HCT116 (cell line): Measurements from ENCODE around the gene PLEKHA6. TPM values are rescaled to one million over a fixed set of nuclear protein-coding genes. Genes with fewer than 3 reads are reported as not detected.

Experiments used
- ATAC-seq: fragments of 200-7000 bp; cut with Tn5 transposase; 2 replicates; pipeline ENCODE4 v1.9.1; 2020; ENCODE audit warnings: mild to moderate bottlenecking, moderate library complexity
- BruUV-seq: library from RNA; stranded (reverse); fragments of 400-500 nt; replicated peaks from 2 replicates; lab custom pipeline; 2021; lab: Mats Ljungman, UMichigan
- CTCF ChIA-PET: fragments of 300-600 bp; sonication (Branson Sonifier 250); formaldehyde crosslinking; loops from one replicate; lab custom pipeline; 2021; ENCODE audit warnings: antibody characterized with exemption; lab: Charles Lee
- POLR2A ChIA-PET: fragments of 300-600, 350-600 bp; sonication (Branson Sonifier 250); formaldehyde crosslinking; loops from one replicate; lab custom pipeline; 2021; ENCODE audit warnings: antibody characterized with exemption; lab: Charles Lee
- RAD21 ChIA-PET, 2 experiments: fragments of 300-600 bp; sonication (Branson Sonifier 250); formaldehyde crosslinking; loops; one replicate each; lab custom pipeline; 2023; ENCODE audit warnings: low total read pairs in 2 of 2; ENCODE audit not compliant: uncharacterized antibody in 2 of 2, unreplicated experiment in 2 of 2, low non-redundant PET in 1 of 2; lab: Charles Lee
- DNase-seq: peaks from one replicate; pipeline ENCODE4 v3.0.0-alpha.2; 2010; ENCODE audit warnings: low read depth, low spot score
- H2AFZ ChIP-seq: fragments of 200-600 bp; shearing (Covaris generic), sonication (generic); 2 replicates; pipeline ENCODE4 v1.6.1; 2017; ENCODE audit warnings: low read depth, mixed run types, mixed read lengths, antibody characterized with exemption, low read length; ENCODE audit not compliant: poor library complexity, severe bottlenecking
- H3K27ac ChIP-seq: 2 replicates; pipeline ENCODE4 v1.5.1; 2012; ENCODE audit warnings: low read depth, low read length
- H3K27me3 ChIP-seq: fragments of 200-600 bp; sonication (generic); 2 replicates; pipeline ENCODE4 v1.6.1; 2016; ENCODE audit warnings: mixed run types, low read length, mixed read lengths; ENCODE audit not compliant: insufficient read depth
- H3K36me3 ChIP-seq, 2 experiments: fragments of 200-500 bp in 1 of 2; fragments of 200-600 bp in 1 of 2; sonication (Bioruptor generic) in 1 of 2; sonication (generic) in 1 of 2; 2 replicates each; pipeline versions ENCODE4 v1.5.1 to v1.6.1; 2014 to 2016; ENCODE audit warnings: low read length in 2 of 2, inconsistent platforms in 1 of 2, mixed read lengths in 1 of 2, mixed run types in 1 of 2; ENCODE audit not compliant: insufficient read depth in 2 of 2, control insufficient read depth in 1 of 2
- H3K4me1 ChIP-seq, 2 experiments: fragments of 200-600 bp in 1 of 2; sonication (generic) in 1 of 2; 2 replicates each; pipeline versions ENCODE4 v1.5.1 to v1.6.1; 2012 to 2017; ENCODE audit warnings: low read length in 2 of 2, inconsistent platforms in 1 of 2, mild to moderate bottlenecking in 1 of 2, mixed read lengths in 1 of 2, mixed run types in 1 of 2, moderate library complexity in 1 of 2; ENCODE audit not compliant: insufficient read depth in 2 of 2, control insufficient read depth in 1 of 2
- H3K4me2 ChIP-seq: fragments of 200-600 bp; sonication (generic); 2 replicates; pipeline ENCODE4 v1.6.1; 2017; ENCODE audit warnings: mixed run types, low read length, mixed read lengths
- H3K4me3 ChIP-seq, 2 experiments: fragments of 200-600 bp in 1 of 2; sonication (generic) in 1 of 2; replicated peaks in 1 of 2; 2 replicates each; pipeline ENCODE4 v1.5.1; 2011 to 2016; ENCODE audit warnings: low read length in 2 of 2, control low read depth in 1 of 2, low read depth in 1 of 2, mild to moderate bottlenecking in 1 of 2, mixed read lengths in 1 of 2, mixed run types in 1 of 2
- H3K79me2 ChIP-seq: fragments of 200-600 bp; sonication (generic); 2 replicates; pipeline ENCODE4 v1.6.1; 2017; ENCODE audit warnings: mild to moderate bottlenecking, mixed run types, low read length, moderate library complexity, mixed read lengths; ENCODE audit not compliant: insufficient read depth
- H3K9ac ChIP-seq: fragments of 200-600 bp; sonication (generic); 2 replicates; pipeline ENCODE4 v1.6.1; 2016; ENCODE audit warnings: low read length, mixed read lengths
- H3K9me2 ChIP-seq: fragments of 200-600 bp; sonication (generic), shearing (Covaris generic); 2 replicates; pipeline ENCODE4 v1.6.1; 2017; ENCODE audit warnings: mixed run types, mild to moderate bottlenecking, moderate library complexity; ENCODE audit not compliant: insufficient read depth
- H3K9me3 ChIP-seq, 2 experiments: fragments of 200-500 bp in 1 of 2; fragments of 200-600 bp in 1 of 2; sonication (Bioruptor generic) in 1 of 2; sonication (generic) in 1 of 2; 2 replicates each; pipeline ENCODE4 v1.6.1; 2014 to 2017; ENCODE audit warnings: low read length in 2 of 2, mixed read lengths in 2 of 2, inconsistent platforms in 1 of 2, low read depth in 1 of 2, mild to moderate bottlenecking in 1 of 2, mixed run types in 1 of 2, moderate library complexity in 1 of 2; ENCODE audit not compliant: control insufficient read depth in 1 of 2, insufficient read depth in 1 of 2
- H4K20me1 ChIP-seq: fragments of 200-600 bp; sonication (generic), shearing (Covaris generic); 2 replicates; pipeline ENCODE4 v1.6.1; 2017; ENCODE audit warnings: mixed run types, mild to moderate bottlenecking, moderate library complexity; ENCODE audit not compliant: insufficient read depth
- CBX3 ChIP-seq: IDR thresholded peaks from 2 replicates; pipeline ENCODE4 v1.6.1; 2012; ENCODE audit warnings: low read depth
- CEBPB ChIP-seq: IDR thresholded peaks from 2 replicates; pipeline ENCODE4 v1.6.1; 2012; ENCODE audit warnings: low read depth
- EGR1 ChIP-seq: IDR thresholded peaks from 2 replicates; pipeline ENCODE4 v1.6.1; 2012; ENCODE audit warnings: low read depth
- EZH2 ChIP-seq: fragments of 200-600 bp; sonication (generic); IDR thresholded peaks from 2 replicates; pipeline ENCODE4 v1.6.1; 2017; ENCODE audit warnings: antibody characterized with exemption, mixed run types
- EZH2phosphoT487 ChIP-seq: fragments of 200-600 bp; IDR thresholded peaks from 2 replicates; pipeline ENCODE4 v1.6.1; 2018; ENCODE audit warnings: antibody characterized with exemption, borderline replicate concordance
- FOSL1 ChIP-seq: IDR thresholded peaks from 2 replicates; pipeline ENCODE4 v1.6.1; 2012; ENCODE audit warnings: low read depth
- JUND ChIP-seq: IDR thresholded peaks from 2 replicates; pipeline ENCODE4 v1.6.1; 2012
- POLR2AphosphoS5 ChIP-seq: IDR thresholded peaks from 2 replicates; pipeline ENCODE4 v1.6.1; 2011; ENCODE audit warnings: mild to moderate bottlenecking, low read depth, low read length, moderate library complexity
- RAD21 ChIP-seq: IDR thresholded peaks from 2 replicates; pipeline ENCODE4 v1.6.1; 2012; ENCODE audit warnings: low read depth, mild to moderate bottlenecking
- SIN3A ChIP-seq: IDR thresholded peaks from 2 replicates; pipeline ENCODE4 v1.6.1; 2012; ENCODE audit warnings: low read depth
- SP1 ChIP-seq: IDR thresholded peaks from 2 replicates; pipeline ENCODE4 v1.6.1; 2012; ENCODE audit warnings: low read depth
- YY1 ChIP-seq: IDR thresholded peaks from 2 replicates; pipeline ENCODE4 v1.6.1; 2011; ENCODE audit warnings: low read length, low read depth, moderate library complexity, mild to moderate bottlenecking; ENCODE audit not compliant: insufficient replicate concordance; ENCODE audit errors: extremely low read depth
- ZFX ChIP-seq: fragments of 450-650 bp; IDR thresholded peaks from 2 replicates; pipeline ENCODE4 v1.6.1; 2017
- ZNF274 ChIP-seq: fragments of 200-500 bp; sonication (Bioruptor generic); IDR thresholded peaks from 2 replicates; pipeline ENCODE4 v1.6.1; 2014; ENCODE audit warnings: mild to moderate bottlenecking, low read depth, low read length, inconsistent platforms
- intact Hi-C: fragments of 100-400 bp; cut with micrococcal nuclease; formaldehyde crosslinking; loops from 2 replicates; pipeline ENCODE4 v1.10.0; 2022
- total RNA-seq: library from RNA; stranded (reverse); gene quantifications from one replicate; pipeline ENCODE4 v1.2.1, GENCODE V29; 2021; ENCODE audit not compliant: unreplicated experiment
- TF ChIP-seq, protein P1 (sequence below): IDR thresholded peaks from 2 replicates; pipeline ENCODE4 v1.6.1; 2012
- TF ChIP-seq, protein P2 (sequence below): IDR thresholded peaks from 2 replicates; pipeline ENCODE4 v1.6.1; 2012; ENCODE audit warnings: low read depth
- TF ChIP-seq, protein P3 (sequence below): IDR thresholded peaks from 2 replicates; pipeline ENCODE4 v1.6.1; 2011; ENCODE audit warnings: mild to moderate bottlenecking, low read length, moderate library complexity; ENCODE audit not compliant: insufficient replicate concordance; ENCODE audit errors: extremely low read depth

Gene PLEKHA6
- total RNA-seq, 1 experiment from 2014 or later, result 13.1 TPM

DNA sequence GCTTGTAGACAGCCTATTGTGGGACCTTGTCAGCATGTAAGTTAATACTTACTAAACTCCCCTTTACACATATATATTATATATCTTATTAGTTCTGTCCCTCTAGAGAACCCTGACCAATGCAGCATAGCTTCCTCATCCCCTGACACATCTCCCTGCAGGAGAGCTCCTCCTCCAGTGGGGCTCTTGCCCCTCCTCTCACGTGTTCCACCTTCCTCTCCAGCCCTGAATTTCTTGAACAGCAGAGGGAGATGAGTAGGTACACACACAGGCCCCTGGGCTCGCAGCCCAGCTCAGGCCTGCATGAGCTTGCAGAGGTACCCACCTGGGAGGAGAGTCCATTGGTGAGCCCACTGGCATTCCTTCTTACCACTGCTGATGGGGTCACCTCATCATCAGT, 118.7 kb downstream of the PLEKHA6 start:
- no peak overlapping the region for H3K4me2 ChIP-seq
- ATAC-seq (peak; percentile 47; the same call in 1 of the 2 replicates), DNase-seq (no peak)
- ChIA-PET RAD21 (no interaction called here), CTCF (no interaction called here), POLR2A (no interaction called here)
- intact Hi-C loops, result no loop called here
- H3K9ac ChIP-seq, result no peak overlapping the region
- H3K9me2 ChIP-seq, result no peaks in the 10 kb centered on the region
- no peaks in the 10 kb centered on the region for H3K9me3 ChIP-seq
- H2AFZ ChIP-seq, result no peak overlapping the region
- no peaks in the 10 kb centered on the region for H3K27me3 ChIP-seq
- no peak overlapping the region for H3K4me3 ChIP-seq
- no peaks in the 10 kb centered on the region for H3K36me3 ChIP-seq
- H3K4me1 ChIP-seq, result no peaks in the 10 kb centered on the region
- H3K27ac ChIP-seq, result no peak overlapping the region
- TF ChIP-seq ZNF274 (no peak), FOSL1 (no peak), YY1 (no peak), CBX3 (no peak), EZH2phosphoT487 (no peak), EGR1 (no peak), RAD21 (no peak), SP1 (no peak), EZH2 (no peak), SIN3A (no peak), ZFX (no peak), POLR2AphosphoS5 (no peak), CEBPB (no peak), JUND (no peak)
- TF ChIP-seq, protein P1, sequence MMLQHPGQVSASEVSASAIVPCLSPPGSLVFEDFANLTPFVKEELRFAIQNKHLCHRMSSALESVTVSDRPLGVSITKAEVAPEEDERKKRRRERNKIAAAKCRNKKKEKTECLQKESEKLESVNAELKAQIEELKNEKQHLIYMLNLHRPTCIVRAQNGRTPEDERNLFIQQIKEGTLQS, result no peak
- TF ChIP-seq, protein P2, sequence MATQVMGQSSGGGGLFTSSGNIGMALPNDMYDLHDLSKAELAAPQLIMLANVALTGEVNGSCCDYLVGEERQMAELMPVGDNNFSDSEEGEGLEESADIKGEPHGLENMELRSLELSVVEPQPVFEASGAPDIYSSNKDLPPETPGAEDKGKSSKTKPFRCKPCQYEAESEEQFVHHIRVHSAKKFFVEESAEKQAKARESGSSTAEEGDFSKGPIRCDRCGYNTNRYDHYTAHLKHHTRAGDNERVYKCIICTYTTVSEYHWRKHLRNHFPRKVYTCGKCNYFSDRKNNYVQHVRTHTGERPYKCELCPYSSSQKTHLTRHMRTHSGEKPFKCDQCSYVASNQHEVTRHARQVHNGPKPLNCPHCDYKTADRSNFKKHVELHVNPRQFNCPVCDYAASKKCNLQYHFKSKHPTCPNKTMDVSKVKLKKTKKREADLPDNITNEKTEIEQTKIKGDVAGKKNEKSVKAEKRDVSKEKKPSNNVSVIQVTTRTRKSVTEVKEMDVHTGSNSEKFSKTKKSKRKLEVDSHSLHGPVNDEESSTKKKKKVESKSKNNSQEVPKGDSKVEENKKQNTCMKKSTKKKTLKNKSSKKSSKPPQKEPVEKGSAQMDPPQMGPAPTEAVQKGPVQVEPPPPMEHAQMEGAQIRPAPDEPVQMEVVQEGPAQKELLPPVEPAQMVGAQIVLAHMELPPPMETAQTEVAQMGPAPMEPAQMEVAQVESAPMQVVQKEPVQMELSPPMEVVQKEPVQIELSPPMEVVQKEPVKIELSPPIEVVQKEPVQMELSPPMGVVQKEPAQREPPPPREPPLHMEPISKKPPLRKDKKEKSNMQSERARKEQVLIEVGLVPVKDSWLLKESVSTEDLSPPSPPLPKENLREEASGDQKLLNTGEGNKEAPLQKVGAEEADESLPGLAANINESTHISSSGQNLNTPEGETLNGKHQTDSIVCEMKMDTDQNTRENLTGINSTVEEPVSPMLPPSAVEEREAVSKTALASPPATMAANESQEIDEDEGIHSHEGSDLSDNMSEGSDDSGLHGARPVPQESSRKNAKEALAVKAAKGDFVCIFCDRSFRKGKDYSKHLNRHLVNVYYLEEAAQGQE, result no peak
- TF ChIP-seq, protein P3, sequence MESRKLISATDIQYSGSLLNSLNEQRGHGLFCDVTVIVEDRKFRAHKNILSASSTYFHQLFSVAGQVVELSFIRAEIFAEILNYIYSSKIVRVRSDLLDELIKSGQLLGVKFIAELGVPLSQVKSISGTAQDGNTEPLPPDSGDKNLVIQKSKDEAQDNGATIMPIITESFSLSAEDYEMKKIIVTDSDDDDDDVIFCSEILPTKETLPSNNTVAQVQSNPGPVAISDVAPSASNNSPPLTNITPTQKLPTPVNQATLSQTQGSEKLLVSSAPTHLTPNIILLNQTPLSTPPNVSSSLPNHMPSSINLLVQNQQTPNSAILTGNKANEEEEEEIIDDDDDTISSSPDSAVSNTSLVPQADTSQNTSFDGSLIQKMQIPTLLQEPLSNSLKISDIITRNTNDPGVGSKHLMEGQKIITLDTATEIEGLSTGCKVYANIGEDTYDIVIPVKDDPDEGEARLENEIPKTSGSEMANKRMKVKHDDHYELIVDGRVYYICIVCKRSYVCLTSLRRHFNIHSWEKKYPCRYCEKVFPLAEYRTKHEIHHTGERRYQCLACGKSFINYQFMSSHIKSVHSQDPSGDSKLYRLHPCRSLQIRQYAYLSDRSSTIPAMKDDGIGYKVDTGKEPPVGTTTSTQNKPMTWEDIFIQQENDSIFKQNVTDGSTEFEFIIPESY, result no peak
- H4K20me1 ChIP-seq, result no peaks in the 10 kb centered on the region
- no peaks in the 10 kb centered on the region for H3K79me2 ChIP-seq
- BruUV-seq, result no TSS peak
